H1 (cell line): Measurements from ENCODE around the gene FGF18. TPM values are rescaled to one million over a fixed set of nuclear protein-coding genes. Genes with fewer than 3 reads are reported as not detected.

Experiments
- CTBP2 ChIP-seq: IDR thresholded peaks from 2 replicates; pipeline ENCODE4 v1.7.0; 2011; ENCODE audit warnings: borderline replicate concordance, mild to moderate bottlenecking, moderate library complexity, mixed read lengths, low read length; ENCODE audit not compliant: insufficient read depth, insufficient read length
- GTF2F1 ChIP-seq: IDR thresholded peaks from 2 replicates; pipeline ENCODE4 v1.6.1; 2012; ENCODE audit warnings: low read depth, low read length, improper control_type of control experiment, borderline replicate concordance
- JUND ChIP-seq: IDR thresholded peaks from 2 replicates; pipeline ENCODE4 v1.6.1; 2011; ENCODE audit warnings: mild to moderate bottlenecking, improper control_type of control experiment, low read length
- KDM4A ChIP-seq: IDR thresholded peaks from one replicate; pipeline ENCODE4 v1.7.1; 2012; ENCODE audit warnings: low read depth, mild to moderate bottlenecking, moderate library complexity, low read length, inconsistent platforms; ENCODE audit not compliant: severe bottlenecking
- KDM5A ChIP-seq: fragments of 200-600 bp; IDR thresholded peaks from 2 replicates; pipeline ENCODE4 v1.7.1; 2012; ENCODE audit warnings: mild to moderate bottlenecking, low read length, inconsistent platforms, mixed read lengths
- MAX ChIP-seq: IDR thresholded peaks from 2 replicates; pipeline ENCODE4 v1.6.1; 2012; ENCODE audit warnings: inconsistent platforms
- NANOG ChIP-seq: IDR thresholded peaks from 2 replicates; pipeline ENCODE4 v1.6.1; 2011; ENCODE audit warnings: low read length, low read depth, mild to moderate bottlenecking, inconsistent platforms; ENCODE audit not compliant: insufficient read depth, poor library complexity, severe bottlenecking
- NRF1 ChIP-seq: IDR thresholded peaks from 2 replicates; pipeline ENCODE4 v1.6.1; 2011; ENCODE audit warnings: mild to moderate bottlenecking, low read depth, low read length, improper control_type of control experiment
- POLR2A ChIP-seq, 2 experiments: IDR thresholded peaks; 1 replicate in 1 of 2; 2 replicates in 1 of 2; pipeline ENCODE4 v1.6.1; 2011; ENCODE audit warnings: low read depth in 2 of 2, low read length in 2 of 2, mild to moderate bottlenecking in 2 of 2; ENCODE audit errors: control extremely low read depth in 1 of 2
- polyA plus RNA-seq, 7 experiments: library from polyadenylated mRNA; depleted of rRNA in 3 of 7; stranded (reverse) in 5 of 7; unstranded in 2 of 7; fragments of >200 nt in 5 of 7; fragments of 200-250 nt in 2 of 7; gene quantifications; 1 replicate in 5 of 7; 2 replicates in 1 of 7; 4 replicates in 1 of 7; pipeline versions ENCODE4 v1.2.1 to v1.2.3, GENCODE V29; 2011 to 2013; ENCODE audit warnings: missing spikeins in 2 of 7, mixed read lengths in 2 of 7
- total RNA-seq: library from RNA; stranded (reverse); fragmentation: NEBNext Ultra II Directional; extraction: Animal tissue kit (Norgen Biotek cat#: 25700); gene quantifications from 2 replicates; pipeline ENCODE4 v1.2.1, GENCODE V29; 2021
- TF ChIP-seq, protein P1 (sequence below): fragments of 300-600 bp; sonication (generic); IDR thresholded peaks from 2 replicates; pipeline ENCODE4 v1.7.1; 2012; ENCODE audit warnings: low read length, moderate library complexity, mild to moderate bottlenecking, inconsistent platforms; ENCODE audit not compliant: insufficient replicate concordance

FGF18 gene
- total and polyA plus RNA-seq, 2 of the 8 experiments (the other 6 are each of a cell fraction or from before 2014, with no cell fraction given), result 0.54 to 1.3 TPM

DNA sequence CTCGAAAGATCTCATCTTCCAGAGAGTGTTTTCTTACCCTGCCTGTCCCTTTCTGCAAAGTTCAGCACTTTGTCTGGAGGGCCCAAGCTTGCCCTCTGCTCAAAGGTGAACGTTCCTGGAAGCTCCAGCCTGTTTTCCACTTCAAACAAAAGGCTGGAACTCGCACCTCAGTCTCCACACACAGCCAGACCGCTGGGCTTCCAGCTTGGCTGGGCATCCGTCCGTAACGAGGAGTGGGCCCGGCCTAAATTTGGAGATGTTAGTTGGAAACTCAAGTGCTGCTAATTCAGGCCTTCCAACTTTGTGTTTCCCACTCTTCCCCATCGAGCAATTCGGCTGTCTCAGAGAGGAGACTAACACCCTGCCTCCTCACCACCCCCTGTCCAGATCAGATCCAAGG, 35.1 kb downstream of the FGF18 start (continued):
- TF ChIP-seq, protein P1, sequence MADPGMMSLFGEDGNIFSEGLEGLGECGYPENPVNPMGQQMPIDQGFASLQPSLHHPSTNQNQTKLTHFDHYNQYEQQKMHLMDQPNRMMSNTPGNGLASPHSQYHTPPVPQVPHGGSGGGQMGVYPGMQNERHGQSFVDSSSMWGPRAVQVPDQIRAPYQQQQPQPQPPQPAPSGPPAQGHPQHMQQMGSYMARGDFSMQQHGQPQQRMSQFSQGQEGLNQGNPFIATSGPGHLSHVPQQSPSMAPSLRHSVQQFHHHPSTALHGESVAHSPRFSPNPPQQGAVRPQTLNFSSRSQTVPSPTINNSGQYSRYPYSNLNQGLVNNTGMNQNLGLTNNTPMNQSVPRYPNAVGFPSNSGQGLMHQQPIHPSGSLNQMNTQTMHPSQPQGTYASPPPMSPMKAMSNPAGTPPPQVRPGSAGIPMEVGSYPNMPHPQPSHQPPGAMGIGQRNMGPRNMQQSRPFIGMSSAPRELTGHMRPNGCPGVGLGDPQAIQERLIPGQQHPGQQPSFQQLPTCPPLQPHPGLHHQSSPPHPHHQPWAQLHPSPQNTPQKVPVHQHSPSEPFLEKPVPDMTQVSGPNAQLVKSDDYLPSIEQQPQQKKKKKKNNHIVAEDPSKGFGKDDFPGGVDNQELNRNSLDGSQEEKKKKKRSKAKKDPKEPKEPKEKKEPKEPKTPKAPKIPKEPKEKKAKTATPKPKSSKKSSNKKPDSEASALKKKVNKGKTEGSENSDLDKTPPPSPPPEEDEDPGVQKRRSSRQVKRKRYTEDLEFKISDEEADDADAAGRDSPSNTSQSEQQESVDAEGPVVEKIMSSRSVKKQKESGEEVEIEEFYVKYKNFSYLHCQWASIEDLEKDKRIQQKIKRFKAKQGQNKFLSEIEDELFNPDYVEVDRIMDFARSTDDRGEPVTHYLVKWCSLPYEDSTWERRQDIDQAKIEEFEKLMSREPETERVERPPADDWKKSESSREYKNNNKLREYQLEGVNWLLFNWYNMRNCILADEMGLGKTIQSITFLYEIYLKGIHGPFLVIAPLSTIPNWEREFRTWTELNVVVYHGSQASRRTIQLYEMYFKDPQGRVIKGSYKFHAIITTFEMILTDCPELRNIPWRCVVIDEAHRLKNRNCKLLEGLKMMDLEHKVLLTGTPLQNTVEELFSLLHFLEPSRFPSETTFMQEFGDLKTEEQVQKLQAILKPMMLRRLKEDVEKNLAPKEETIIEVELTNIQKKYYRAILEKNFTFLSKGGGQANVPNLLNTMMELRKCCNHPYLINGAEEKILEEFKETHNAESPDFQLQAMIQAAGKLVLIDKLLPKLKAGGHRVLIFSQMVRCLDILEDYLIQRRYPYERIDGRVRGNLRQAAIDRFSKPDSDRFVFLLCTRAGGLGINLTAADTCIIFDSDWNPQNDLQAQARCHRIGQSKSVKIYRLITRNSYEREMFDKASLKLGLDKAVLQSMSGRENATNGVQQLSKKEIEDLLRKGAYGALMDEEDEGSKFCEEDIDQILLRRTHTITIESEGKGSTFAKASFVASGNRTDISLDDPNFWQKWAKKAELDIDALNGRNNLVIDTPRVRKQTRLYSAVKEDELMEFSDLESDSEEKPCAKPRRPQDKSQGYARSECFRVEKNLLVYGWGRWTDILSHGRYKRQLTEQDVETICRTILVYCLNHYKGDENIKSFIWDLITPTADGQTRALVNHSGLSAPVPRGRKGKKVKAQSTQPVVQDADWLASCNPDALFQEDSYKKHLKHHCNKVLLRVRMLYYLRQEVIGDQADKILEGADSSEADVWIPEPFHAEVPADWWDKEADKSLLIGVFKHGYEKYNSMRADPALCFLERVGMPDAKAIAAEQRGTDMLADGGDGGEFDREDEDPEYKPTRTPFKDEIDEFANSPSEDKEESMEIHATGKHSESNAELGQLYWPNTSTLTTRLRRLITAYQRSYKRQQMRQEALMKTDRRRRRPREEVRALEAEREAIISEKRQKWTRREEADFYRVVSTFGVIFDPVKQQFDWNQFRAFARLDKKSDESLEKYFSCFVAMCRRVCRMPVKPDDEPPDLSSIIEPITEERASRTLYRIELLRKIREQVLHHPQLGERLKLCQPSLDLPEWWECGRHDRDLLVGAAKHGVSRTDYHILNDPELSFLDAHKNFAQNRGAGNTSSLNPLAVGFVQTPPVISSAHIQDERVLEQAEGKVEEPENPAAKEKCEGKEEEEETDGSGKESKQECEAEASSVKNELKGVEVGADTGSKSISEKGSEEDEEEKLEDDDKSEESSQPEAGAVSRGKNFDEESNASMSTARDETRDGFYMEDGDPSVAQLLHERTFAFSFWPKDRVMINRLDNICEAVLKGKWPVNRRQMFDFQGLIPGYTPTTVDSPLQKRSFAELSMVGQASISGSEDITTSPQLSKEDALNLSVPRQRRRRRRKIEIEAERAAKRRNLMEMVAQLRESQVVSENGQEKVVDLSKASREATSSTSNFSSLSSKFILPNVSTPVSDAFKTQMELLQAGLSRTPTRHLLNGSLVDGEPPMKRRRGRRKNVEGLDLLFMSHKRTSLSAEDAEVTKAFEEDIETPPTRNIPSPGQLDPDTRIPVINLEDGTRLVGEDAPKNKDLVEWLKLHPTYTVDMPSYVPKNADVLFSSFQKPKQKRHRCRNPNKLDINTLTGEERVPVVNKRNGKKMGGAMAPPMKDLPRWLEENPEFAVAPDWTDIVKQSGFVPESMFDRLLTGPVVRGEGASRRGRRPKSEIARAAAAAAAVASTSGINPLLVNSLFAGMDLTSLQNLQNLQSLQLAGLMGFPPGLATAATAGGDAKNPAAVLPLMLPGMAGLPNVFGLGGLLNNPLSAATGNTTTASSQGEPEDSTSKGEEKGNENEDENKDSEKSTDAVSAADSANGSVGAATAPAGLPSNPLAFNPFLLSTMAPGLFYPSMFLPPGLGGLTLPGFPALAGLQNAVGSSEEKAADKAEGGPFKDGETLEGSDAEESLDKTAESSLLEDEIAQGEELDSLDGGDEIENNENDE, result no peak
- TF ChIP-seq GTF2F1 (no peak), NRF1 (no peak), KDM4A (no peak), MAX (no peak), POLR2A (IDR thresholded peaks at IDR 0.05; ENCODE audit: control extremely low read depth in 1 of 2, low read depth in 2 of 2, low read length in 2 of 2) (no peak), KDM5A (no peak), NANOG (no peak), JUND (no peak), CTBP2 (no peak)
